ENCODE data around the gene COL6A5. TPM values are rescaled to one million over a fixed set of nuclear protein-coding genes. Genes with fewer than 3 reads are reported as not detected.

COL6A5 gene
- total and polyA plus RNA-seq, 2 donors (not counting 3 experiments of a cell fraction or from before 2014, with no cell fraction given), result not detected

DNA sequence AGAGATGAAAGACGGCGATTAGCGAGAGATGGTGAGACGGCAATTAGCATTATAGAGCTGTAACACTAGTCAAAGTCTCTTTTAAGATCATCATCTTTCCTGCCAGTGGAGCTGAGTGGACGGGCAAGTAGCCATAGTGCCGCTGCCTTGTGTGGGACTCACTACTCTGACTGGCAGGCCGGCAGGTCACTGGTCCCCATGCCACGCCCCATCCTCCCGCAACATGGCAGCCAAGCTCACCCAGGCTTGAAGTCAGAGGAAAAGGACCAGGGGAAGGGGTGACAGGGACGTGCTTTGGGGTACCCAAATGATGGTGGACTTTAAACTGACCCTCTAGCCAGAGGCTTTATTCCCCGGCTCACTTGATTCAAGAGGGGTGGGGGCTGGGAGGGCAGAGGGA, 44.6 kb upstream of the COL6A5 start:
- Histone ChIP-seq H3K9me1 (replicated peaks; ENCODE audit: control insufficient read depth, extremely low read depth, insufficient read depth, low read length) (no peaks in the 10 kb centered on the region), H3K4me3 (replicated peaks in 1 of 3; ENCODE audit: insufficient read depth in 1 of 3, low read depth in 1 of 3, low read length in 3 of 3) (no peak overlapping the region), H2AFZ (ENCODE audit: low read depth, low read length) (no peak overlapping the region), H3K27me3 (ENCODE audit: control insufficient read depth in 2 of 2, insufficient read depth in 2 of 2, low read length in 2 of 2) (no peaks in the 10 kb centered on the region), H3K4me2 (ENCODE audit: insufficient read depth, low read length) (no peak overlapping the region), H3K9me3 (replicated peaks; ENCODE audit: control insufficient read depth, insufficient read depth, low read length) (no peaks in the 10 kb centered on the region), H3K36me3 (ENCODE audit: control insufficient read depth in 2 of 2, extremely low read depth in 1 of 2, insufficient read depth in 2 of 2, low read length in 2 of 2) (no peaks in the 10 kb centered on the region), H4K20me1 (replicated peaks; ENCODE audit: control insufficient read depth, extremely low read depth, insufficient read depth, low read length) (no peaks in the 10 kb centered on the region), H3K4me1 (ENCODE audit: control insufficient read depth, extremely low read depth, insufficient read depth, low read length) (no peaks in the 10 kb centered on the region), H3K9ac (replicated peaks; ENCODE audit: extremely low read depth, insufficient read depth, low read length) (no peak overlapping the region), H3K27ac (ENCODE audit: insufficient read depth, low read depth, low read length) (no peak overlapping the region), H3K79me2 (ENCODE audit: control insufficient read depth, insufficient read depth, low read length) (no peaks in the 10 kb centered on the region)
- no TSS peak for BruUV-seq (replicated peaks)
- TF ChIP-seq FOS (IDR thresholded peaks at IDR 0.05; ENCODE audit: borderline replicate concordance, insufficient read depth, low read length) (no peak), EZH2 (IDR thresholded peaks at IDR 0.05; ENCODE audit: borderline replicate concordance, low read depth, low read length, severe bottlenecking) (no peak), MYC (IDR thresholded peaks at IDR 0.05; ENCODE audit: low read depth, low read length) (no peak), POLR2AphosphoS5 (IDR thresholded peaks at IDR 0.05; ENCODE audit: insufficient read depth, low read depth, low read length) (no peak), GATA2 (IDR thresholded peaks at IDR 0.05; ENCODE audit: insufficient read depth, insufficient read length, low read depth, low read length) (no peak), POLR2A (IDR thresholded peaks at IDR 0.05; ENCODE audit: low read depth, low read length) (no peak), JUN (IDR thresholded peaks at IDR 0.05; ENCODE audit: borderline replicate concordance, insufficient read depth, insufficient read length, low read depth) (no peak)
- TF ChIP-seq, protein P1, sequence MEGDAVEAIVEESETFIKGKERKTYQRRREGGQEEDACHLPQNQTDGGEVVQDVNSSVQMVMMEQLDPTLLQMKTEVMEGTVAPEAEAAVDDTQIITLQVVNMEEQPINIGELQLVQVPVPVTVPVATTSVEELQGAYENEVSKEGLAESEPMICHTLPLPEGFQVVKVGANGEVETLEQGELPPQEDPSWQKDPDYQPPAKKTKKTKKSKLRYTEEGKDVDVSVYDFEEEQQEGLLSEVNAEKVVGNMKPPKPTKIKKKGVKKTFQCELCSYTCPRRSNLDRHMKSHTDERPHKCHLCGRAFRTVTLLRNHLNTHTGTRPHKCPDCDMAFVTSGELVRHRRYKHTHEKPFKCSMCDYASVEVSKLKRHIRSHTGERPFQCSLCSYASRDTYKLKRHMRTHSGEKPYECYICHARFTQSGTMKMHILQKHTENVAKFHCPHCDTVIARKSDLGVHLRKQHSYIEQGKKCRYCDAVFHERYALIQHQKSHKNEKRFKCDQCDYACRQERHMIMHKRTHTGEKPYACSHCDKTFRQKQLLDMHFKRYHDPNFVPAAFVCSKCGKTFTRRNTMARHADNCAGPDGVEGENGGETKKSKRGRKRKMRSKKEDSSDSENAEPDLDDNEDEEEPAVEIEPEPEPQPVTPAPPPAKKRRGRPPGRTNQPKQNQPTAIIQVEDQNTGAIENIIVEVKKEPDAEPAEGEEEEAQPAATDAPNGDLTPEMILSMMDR (IDR thresholded peaks at IDR 0.05; ENCODE audit: extremely low read depth in 1 of 2, insufficient read depth in 1 of 2, low read depth in 1 of 2, low read length in 2 of 2), result no peak
- TF ChIP-seq, protein P2, sequence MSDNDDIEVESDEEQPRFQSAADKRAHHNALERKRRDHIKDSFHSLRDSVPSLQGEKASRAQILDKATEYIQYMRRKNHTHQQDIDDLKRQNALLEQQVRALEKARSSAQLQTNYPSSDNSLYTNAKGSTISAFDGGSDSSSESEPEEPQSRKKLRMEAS (IDR thresholded peaks at IDR 0.05; ENCODE audit: insufficient read depth, insufficient read length), result no peak
- FAIRE-seq (no peak), DNase-seq (ENCODE audit: low read depth, low spot score) (no peak)
- ChIA-PET CTCF (interaction anchor here (0.6 kb wide), 1 partner anchor 267 kb away, joined by 3 read pairs; no protein-coding TSS in a partner anchor), POLR2A (no interaction called here)
- dilution Hi-C loops (cut with MboI; ENCODE audit: extremely low pct_ligation_motif_present, low sequenced_read_pairs) (no loop called here), intact Hi-C loops (cut with micrococcal nuclease) (no loop called here)

Measured in endothelial cell of umbilical vein (primary cell).